ENCODE results near the gene LTBP1.

DNA sequence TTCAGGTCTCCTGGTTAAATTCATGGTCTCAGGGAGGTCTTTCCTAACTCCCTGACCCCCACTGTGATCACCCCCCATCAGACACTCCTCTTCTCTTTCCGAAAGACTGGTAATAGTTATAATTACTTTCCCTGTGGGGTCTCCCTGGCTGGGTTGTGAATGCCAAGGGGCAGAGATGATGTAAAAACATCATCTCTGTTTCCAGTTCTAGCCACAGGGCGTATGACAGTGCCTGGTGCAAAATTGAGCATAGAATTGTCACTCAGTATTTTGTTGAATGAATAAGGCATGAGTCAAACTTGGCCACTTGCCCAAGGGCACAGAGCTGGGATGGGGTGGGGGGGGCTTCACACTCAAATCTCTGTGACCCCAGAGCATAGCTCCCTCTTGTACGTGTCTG lies 65.2 kb downstream of the LTBP1 start:
- TF ChIP-seq, protein P1, sequence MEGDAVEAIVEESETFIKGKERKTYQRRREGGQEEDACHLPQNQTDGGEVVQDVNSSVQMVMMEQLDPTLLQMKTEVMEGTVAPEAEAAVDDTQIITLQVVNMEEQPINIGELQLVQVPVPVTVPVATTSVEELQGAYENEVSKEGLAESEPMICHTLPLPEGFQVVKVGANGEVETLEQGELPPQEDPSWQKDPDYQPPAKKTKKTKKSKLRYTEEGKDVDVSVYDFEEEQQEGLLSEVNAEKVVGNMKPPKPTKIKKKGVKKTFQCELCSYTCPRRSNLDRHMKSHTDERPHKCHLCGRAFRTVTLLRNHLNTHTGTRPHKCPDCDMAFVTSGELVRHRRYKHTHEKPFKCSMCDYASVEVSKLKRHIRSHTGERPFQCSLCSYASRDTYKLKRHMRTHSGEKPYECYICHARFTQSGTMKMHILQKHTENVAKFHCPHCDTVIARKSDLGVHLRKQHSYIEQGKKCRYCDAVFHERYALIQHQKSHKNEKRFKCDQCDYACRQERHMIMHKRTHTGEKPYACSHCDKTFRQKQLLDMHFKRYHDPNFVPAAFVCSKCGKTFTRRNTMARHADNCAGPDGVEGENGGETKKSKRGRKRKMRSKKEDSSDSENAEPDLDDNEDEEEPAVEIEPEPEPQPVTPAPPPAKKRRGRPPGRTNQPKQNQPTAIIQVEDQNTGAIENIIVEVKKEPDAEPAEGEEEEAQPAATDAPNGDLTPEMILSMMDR (conservative IDR thresholded peaks at IDR 0.05): no peak
- no peak for TF ChIP-seq EZH2 (IDR thresholded peaks at IDR 0.05; ENCODE audit: low read depth)
